ENCODE measurements around the gene SLC39A6. TPM values are rescaled to one million over a fixed set of nuclear protein-coding genes. Genes with fewer than 3 reads are reported as not detected.
A peak's percentile ranks its signal among the peaks of the same experiment; 100 is the strongest.

The SLC39A6 gene
- total and polyA plus RNA-seq, 2 of the 13 experiments (the other 11 are each of a cell fraction or from before 2014, with no cell fraction given) = 41.7 to 59.2 TPM

DNA sequence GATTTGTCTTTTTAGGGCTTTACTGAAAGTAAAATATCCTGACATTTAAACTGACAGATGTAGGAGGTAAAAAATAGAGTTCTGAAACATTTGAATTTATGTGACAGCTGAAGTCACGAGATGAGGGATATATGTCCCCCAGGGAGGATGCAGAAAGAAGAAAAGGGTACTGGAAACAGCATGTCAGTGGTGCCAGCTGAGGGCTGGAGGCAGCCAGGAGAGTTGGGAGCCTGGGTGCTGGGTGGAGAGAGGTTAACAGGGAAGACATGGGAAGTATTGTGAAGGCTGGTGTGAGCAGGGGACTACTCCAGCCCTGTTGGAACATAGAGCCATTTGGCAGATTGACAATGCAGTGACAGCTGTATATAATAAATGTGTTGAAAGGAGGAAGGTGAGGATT, 46.3 kb upstream of the SLC39A6 start:
- BruUV-seq (replicated peaks) = no TSS peak
- Histone ChIP-seq H3K79me2 (ENCODE audit: insufficient read depth, low read length) (no peaks in the 10 kb centered on the region), H3K36me3 (replicated peaks in 1 of 2; ENCODE audit: control insufficient read depth in 1 of 2, insufficient read depth in 2 of 2, low read length in 2 of 2) (peaks cover 12 to 34% of the 10 kb centered on the region in 2 experiments), H3K4me3 (replicated peaks in 1 of 3; ENCODE audit: insufficient read depth in 1 of 3, low read depth in 2 of 3, low read length in 3 of 3) (no peak overlapping the region), H3K4me2 (ENCODE audit: low read depth, low read length) (peak overlapping the region; percentile 8; the same call in 1 of the 2 replicates), H2AFZ (ENCODE audit: low read length) (no peak overlapping the region), H3K4me1 (ENCODE audit: insufficient read depth, low read length) (peaks cover 66% of the 10 kb centered on the region), H3K9ac (ENCODE audit: insufficient read depth, low read depth, low read length) (peak overlapping the region; percentile 39), H3K9me3 (ENCODE audit: low read length) (no peaks in the 10 kb centered on the region), H3K27ac (ENCODE audit: extremely low read length, insufficient read depth, low read length) (peak overlapping the region; percentile 81), H3K27me3 (ENCODE audit: control insufficient read depth in 1 of 2, insufficient read depth in 2 of 2, low read length in 2 of 2) (no peaks in the 10 kb centered on the region; a peak in 1 of 5 replicates), H4K20me1 (ENCODE audit: insufficient read depth, low read length) (no peaks in the 10 kb centered on the region)
- ATAC-seq (peak; percentile 46), FAIRE-seq (no peak), DNase-seq (ENCODE audit: low spot score) (no peak)
- intact Hi-C loops (cut with micrococcal nuclease; ENCODE audit: unreplicated experiment) = no loop called here
- ChIA-PET POLR2A (interaction anchor here (0.6 to 4.5 kb wide), 7 partner anchors 9 to 97 kb away, joined by 3 to 103 read pairs (median 6); partner anchors contain the start of genes ELP2, MOCOS and SLC39A6), CTCF (ENCODE audit: low intra/inter-chr PET ratio, low total read pairs) (no interaction called here)
- 67% methylated on average over 1 of the region's 1 CpG for WGBS (ENCODE audit: low lambda C conversion rate)
- in situ Hi-C loops (cut with HindIII; ENCODE audit: extremely low pct_ligation_motif_present, low pct_unique_long_range_greater_than_20kb) = no loop called here
- TF ChIP-seq ETV5 (CRISPR knock-in tag; IDR thresholded peaks at IDR 0.05; ENCODE audit: borderline replicate concordance) (no peak), ZFP36 (IDR thresholded peaks at IDR 0.05; ENCODE audit: borderline replicate concordance, low read depth, low read length, partially characterized antibody) (no peak), ELF4 (CRISPR knock-in tag; IDR thresholded peaks at IDR 0.05; ENCODE audit: borderline replicate concordance) (no peak), ZNF225 (CRISPR knock-in tag; IDR thresholded peaks at IDR 0.05) (no peak), ZNF101 (CRISPR knock-in tag; IDR thresholded peaks at IDR 0.05; ENCODE audit: borderline replicate concordance, low read depth) (no peak), PRPF4 (IDR thresholded peaks at IDR 0.05; ENCODE audit: low read depth, low read length, poor library complexity, severe bottlenecking) (no peak), KDM1A (CRISPR knock-in tag; IDR thresholded peaks at IDR 0.05) (no peak), XBP1 (CRISPR knock-in tag; IDR thresholded peaks at IDR 0.05) (no peak), ZBTB3 (CRISPR knock-in tag; IDR thresholded peaks at IDR 0.05; ENCODE audit: borderline replicate concordance, low read depth) (no peak), ZC3H4 (CRISPR knock-in tag; IDR thresholded peaks at IDR 0.05; ENCODE audit: borderline replicate concordance) (no peak), NR1H2 (CRISPR knock-in tag; IDR thresholded peaks at IDR 0.05; ENCODE audit: borderline replicate concordance, low read depth) (no peak), CBX2 (IDR thresholded peaks at IDR 0.05; ENCODE audit: low read depth, low read length) (no peak), CBX2 (CRISPR knock-in tag; IDR thresholded peaks at IDR 0.05; ENCODE audit: low read depth) (no peak), ZNF282 (IDR thresholded peaks at IDR 0.05; ENCODE audit: partially characterized antibody) (no peak), ZNF687 (CRISPR knock-in tag; IDR thresholded peaks at IDR 0.05) (no peak)
- TF ChIP-seq, protein P1, sequence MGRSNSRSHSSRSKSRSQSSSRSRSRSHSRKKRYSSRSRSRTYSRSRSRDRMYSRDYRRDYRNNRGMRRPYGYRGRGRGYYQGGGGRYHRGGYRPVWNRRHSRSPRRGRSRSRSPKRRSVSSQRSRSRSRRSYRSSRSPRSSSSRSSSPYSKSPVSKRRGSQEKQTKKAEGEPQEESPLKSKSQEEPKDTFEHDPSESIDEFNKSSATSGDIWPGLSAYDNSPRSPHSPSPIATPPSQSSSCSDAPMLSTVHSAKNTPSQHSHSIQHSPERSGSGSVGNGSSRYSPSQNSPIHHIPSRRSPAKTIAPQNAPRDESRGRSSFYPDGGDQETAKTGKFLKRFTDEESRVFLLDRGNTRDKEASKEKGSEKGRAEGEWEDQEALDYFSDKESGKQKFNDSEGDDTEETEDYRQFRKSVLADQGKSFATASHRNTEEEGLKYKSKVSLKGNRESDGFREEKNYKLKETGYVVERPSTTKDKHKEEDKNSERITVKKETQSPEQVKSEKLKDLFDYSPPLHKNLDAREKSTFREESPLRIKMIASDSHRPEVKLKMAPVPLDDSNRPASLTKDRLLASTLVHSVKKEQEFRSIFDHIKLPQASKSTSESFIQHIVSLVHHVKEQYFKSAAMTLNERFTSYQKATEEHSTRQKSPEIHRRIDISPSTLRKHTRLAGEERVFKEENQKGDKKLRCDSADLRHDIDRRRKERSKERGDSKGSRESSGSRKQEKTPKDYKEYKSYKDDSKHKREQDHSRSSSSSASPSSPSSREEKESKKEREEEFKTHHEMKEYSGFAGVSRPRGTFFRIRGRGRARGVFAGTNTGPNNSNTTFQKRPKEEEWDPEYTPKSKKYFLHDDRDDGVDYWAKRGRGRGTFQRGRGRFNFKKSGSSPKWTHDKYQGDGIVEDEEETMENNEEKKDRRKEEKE (IDR thresholded peaks at IDR 0.05) = no peak
